Activated naive CD8-positive, alpha-beta T cell treated with anti-CD3 and anti-CD28 coated beads, Interleukin-2, amount 10 ng/mL, durations not matched to agents 7 days and 5 days (primary cell): ENCODE results near the gene C16orf87. TPM values are rescaled to one million over a fixed set of nuclear protein-coding genes. Genes with fewer than 3 reads are reported as not detected.

ENCODE experiments used
- ATAC-seq: fragments of 150-1000 bp; cut with Tn5 transposase; one replicate; pipeline ENCODE4 v1.10.0; 2021; ENCODE audit warnings: low read depth, moderate library complexity
- POLR2A ChIA-PET: fragments of 350-600 bp; sonication (Branson Sonifier 250); formaldehyde crosslinking; loops from one replicate; lab custom pipeline; 2021; ENCODE audit warnings: antibody characterized with exemption; lab: Charles Lee
- DNase-seq: peaks from one replicate; pipeline ENCODE4 v3.0.0; 2021
- H3K27ac Mint-ChIP-seq: one replicate; pipeline ENCODE4 v1.8.0; 2022; ENCODE audit warnings: mild to moderate bottlenecking, mixed read lengths
- H3K27me3 Mint-ChIP-seq: one replicate; pipeline ENCODE4 v1.8.0; 2022; ENCODE audit warnings: mild to moderate bottlenecking, moderate library complexity, mixed read lengths
- H3K36me3 Mint-ChIP-seq: one replicate; pipeline ENCODE4 v1.8.0; 2021; ENCODE audit warnings: mild to moderate bottlenecking, mixed read lengths
- H3K4me1 Mint-ChIP-seq: one replicate; pipeline ENCODE4 v1.8.0; 2021; ENCODE audit warnings: mixed read lengths
- H3K4me3 Mint-ChIP-seq: one replicate; pipeline ENCODE4 v1.8.0; 2022; ENCODE audit warnings: mild to moderate bottlenecking, moderate library complexity, mixed read lengths
- H3K9me3 Mint-ChIP-seq: one replicate; pipeline ENCODE4 v1.8.0; 2021; ENCODE audit warnings: mixed read lengths
- total RNA-seq, 2 experiments: library from RNA; stranded (reverse); gene quantifications; one replicate each; pipeline ENCODE4 v1.2.3, GENCODE V29; 2021

The C16orf87 gene
- total RNA-seq, 2 experiments from 2014 or later = 8.8 to 9.5 TPM

GRCh38 chr16:46783800-46784199 lies 47.2 kb downstream of the C16orf87 start:
- H3K9me3 Mint-ChIP-seq = peaks cover 3% of the 10 kb centered on the region
- no peak for ATAC-seq
- POLR2A ChIA-PET = no interaction called here
- DNase-seq = no peak
- no peaks in the 10 kb centered on the region for H3K4me1 Mint-ChIP-seq
- no peaks in the 10 kb centered on the region for H3K36me3 Mint-ChIP-seq
- H3K27ac Mint-ChIP-seq = no peak overlapping the region
- no peaks in the 10 kb centered on the region for H3K27me3 Mint-ChIP-seq
- H3K4me3 Mint-ChIP-seq = no peak overlapping the region

GRCh38 chr16:46782320-46782719 lies 48.7 kb downstream of the C16orf87 start:
- H3K27ac Mint-ChIP-seq = no peak overlapping the region
- no peaks in the 10 kb centered on the region for H3K27me3 Mint-ChIP-seq
- ATAC-seq (no peak), DNase-seq (no peak)
- H3K4me1 Mint-ChIP-seq = no peaks in the 10 kb centered on the region
- peaks cover 3% of the 10 kb centered on the region for H3K9me3 Mint-ChIP-seq
- H3K36me3 Mint-ChIP-seq = no peaks in the 10 kb centered on the region
- H3K4me3 Mint-ChIP-seq = no peak overlapping the region
- POLR2A ChIA-PET = interaction anchor here (0.6 kb wide), 1 partner anchor 136 kb away, joined by 4 read pairs; no protein-coding TSS in a partner anchor

- Mint-ChIP-seq H3K36me3 (no peaks in the 10 kb centered on the region), H3K27me3 (no peaks in the 10 kb centered on the region), H3K4me1 (no peaks in the 10 kb centered on the region), H3K27ac (no peak overlapping the region), H3K9me3 (no peaks in the 10 kb centered on the region), H3K4me3 (no peak overlapping the region)
- DNase-seq (no peak), ATAC-seq (no peak)
- POLR2A ChIA-PET = no interaction called here
Measured at GRCh38 chr16:46777804-46778203, 53.2 kb downstream of the C16orf87 start.

GRCh38 chr16:46775214-46775613 lies 55.8 kb downstream of the C16orf87 start:
- Mint-ChIP-seq H3K4me3 (no peak overlapping the region), H3K36me3 (no peaks in the 10 kb centered on the region), H3K4me1 (no peaks in the 10 kb centered on the region), H3K9me3 (no peaks in the 10 kb centered on the region), H3K27ac (no peak overlapping the region), H3K27me3 (peaks cover 2% of the 10 kb centered on the region)
- ATAC-seq (no peak), DNase-seq (no peak)
- POLR2A ChIA-PET = no interaction called here

- no peak for ATAC-seq
- POLR2A ChIA-PET = no interaction called here
- Mint-ChIP-seq H3K27me3 (peaks cover 2% of the 10 kb centered on the region), H3K9me3 (no peaks in the 10 kb centered on the region), H3K4me3 (no peak overlapping the region), H3K36me3 (no peaks in the 10 kb centered on the region), H3K27ac (no peak overlapping the region), H3K4me1 (no peaks in the 10 kb centered on the region)
- no peak for DNase-seq
Measured at GRCh38 chr16:46774743-46775177, 56.2 kb downstream of the C16orf87 start.

- POLR2A ChIA-PET = no interaction called here
- Mint-ChIP-seq H3K4me3 (no peak overlapping the region), H3K27ac (no peak overlapping the region), H3K4me1 (no peaks in the 10 kb centered on the region), H3K9me3 (no peaks in the 10 kb centered on the region), H3K27me3 (peaks cover 2% of the 10 kb centered on the region), H3K36me3 (no peaks in the 10 kb centered on the region)
- no peak for ATAC-seq
- DNase-seq = no peak
Measured at GRCh38 chr16:46772463-46772862, 58.5 kb downstream of the C16orf87 start.

- H3K36me3 Mint-ChIP-seq = no peaks in the 10 kb centered on the region
- no peaks in the 10 kb centered on the region for H3K9me3 Mint-ChIP-seq
- POLR2A ChIA-PET = no interaction called here
- H3K4me1 Mint-ChIP-seq = peaks cover 5% of the 10 kb centered on the region
- H3K27me3 Mint-ChIP-seq = peaks cover 7% of the 10 kb centered on the region
- DNase-seq (no peak), ATAC-seq (no peak)
- no peak overlapping the region for H3K27ac Mint-ChIP-seq
- no peak overlapping the region for H3K4me3 Mint-ChIP-seq
Measured at GRCh38 chr16:46768809-46769208, 62.2 kb downstream of the C16orf87 start.

GRCh38 chr16:46765050-46765449 lies 65.9 kb downstream of the C16orf87 start:
- Mint-ChIP-seq H3K4me1 (peaks cover 5% of the 10 kb centered on the region), H3K27ac (no peak overlapping the region), H3K36me3 (no peaks in the 10 kb centered on the region), H3K4me3 (no peak overlapping the region), H3K9me3 (no peaks in the 10 kb centered on the region), H3K27me3 (peaks cover 9% of the 10 kb centered on the region)
- no peak for ATAC-seq
- no peak for DNase-seq
- POLR2A ChIA-PET = no interaction called here

GRCh38 chr16:46763147-46763546 lies 67.8 kb downstream of the C16orf87 start:
- no peak for DNase-seq
- Mint-ChIP-seq H3K36me3 (no peaks in the 10 kb centered on the region), H3K4me3 (no peak overlapping the region), H3K27ac (no peak overlapping the region), H3K9me3 (no peaks in the 10 kb centered on the region), H3K27me3 (peaks cover 9% of the 10 kb centered on the region), H3K4me1 (peaks cover 5% of the 10 kb centered on the region)
- POLR2A ChIA-PET = no interaction called here
- ATAC-seq = no peak

GRCh38 chr16:46762583-46762982 lies 68.4 kb downstream of the C16orf87 start:
- H3K27ac Mint-ChIP-seq = no peak overlapping the region
- no peaks in the 10 kb centered on the region for H3K36me3 Mint-ChIP-seq
- DNase-seq (no peak), ATAC-seq (no peak)
- POLR2A ChIA-PET = no interaction called here
- H3K27me3 Mint-ChIP-seq = peaks cover 9% of the 10 kb centered on the region
- H3K9me3 Mint-ChIP-seq = no peaks in the 10 kb centered on the region
- no peak overlapping the region for H3K4me3 Mint-ChIP-seq
- peaks cover 5% of the 10 kb centered on the region for H3K4me1 Mint-ChIP-seq

- H3K27me3 Mint-ChIP-seq = peaks cover 4% of the 10 kb centered on the region
- DNase-seq (no peak), ATAC-seq (no peak)
- POLR2A ChIA-PET = no interaction called here
- no peaks in the 10 kb centered on the region for H3K4me1 Mint-ChIP-seq
- no peaks in the 10 kb centered on the region for H3K9me3 Mint-ChIP-seq
- H3K4me3 Mint-ChIP-seq = no peak overlapping the region
- no peak overlapping the region for H3K27ac Mint-ChIP-seq
- H3K36me3 Mint-ChIP-seq = no peaks in the 10 kb centered on the region
Measured at GRCh38 chr16:46759309-46759708, 71.7 kb downstream of the C16orf87 start.

GRCh38 chr16:46757339-46758050 lies 73.5 kb downstream of the C16orf87 start:
- Mint-ChIP-seq H3K27ac (no peak overlapping the region), H3K4me3 (no peak overlapping the region), H3K4me1 (no peaks in the 10 kb centered on the region), H3K9me3 (no peaks in the 10 kb centered on the region), H3K36me3 (no peaks in the 10 kb centered on the region), H3K27me3 (peaks cover 6% of the 10 kb centered on the region)
- ATAC-seq = no peak
- POLR2A ChIA-PET = no interaction called here
- DNase-seq = no peak

- ATAC-seq (no peak), DNase-seq (no peak)
- Mint-ChIP-seq H3K4me1 (no peaks in the 10 kb centered on the region), H3K4me3 (no peak overlapping the region), H3K9me3 (no peaks in the 10 kb centered on the region), H3K27me3 (peaks cover 6% of the 10 kb centered on the region), H3K27ac (no peak overlapping the region), H3K36me3 (no peaks in the 10 kb centered on the region)
- POLR2A ChIA-PET = no interaction called here
Measured at GRCh38 chr16:46756772-46757171, 74.2 kb downstream of the C16orf87 start.

GRCh38 chr16:46753015-46753414 lies 78.0 kb downstream of the C16orf87 start:
- Mint-ChIP-seq H3K27me3 (peaks cover 2% of the 10 kb centered on the region), H3K9me3 (no peaks in the 10 kb centered on the region), H3K36me3 (no peaks in the 10 kb centered on the region), H3K4me3 (no peak overlapping the region), H3K4me1 (no peaks in the 10 kb centered on the region), H3K27ac (no peak overlapping the region)
- POLR2A ChIA-PET = no interaction called here
- no peak for ATAC-seq
- DNase-seq = no peak
